ENCODE data around the gene NTRK2.

- TF ChIP-seq POLR2A (IDR thresholded peaks at IDR 0.05) (no peak), CTCF (IDR thresholded peaks at IDR 0.05) (no peak)
Observed at GRCh38 chr9:84642553-84643141, 26.9 kb upstream of the NTRK2 start.
